GM21529 (cell line): ENCODE results near the gene MRPL23.

Experiments used
- ATAC-seq: cut with Tn5 transposase; IDR thresholded peaks from one replicate; pipeline ENCODE4 v1.9.1; 2021; ENCODE audit not compliant: unreplicated experiment

Gene MRPL23

GRCh38 chr11:1952806-1953482 lies 5.8 kb downstream of the MRPL23 start:
- ATAC-seq, result no peak

GRCh38 chr11:1953489-1954266 lies 6.5 kb downstream of the MRPL23 start:
- ATAC-seq, result no peak

- ATAC-seq, result no peak
Measured at GRCh38 chr11:1958367-1958766, 11.2 kb downstream of the MRPL23 start.

- ATAC-seq, result no peak
Measured at GRCh38 chr11:1959786-1960185, 12.7 kb downstream of the MRPL23 start.

GRCh38 chr11:1963864-1964263 lies 16.7 kb downstream of the MRPL23 start:
- no peak for ATAC-seq

GRCh38 chr11:1964348-1964747 lies 17.2 kb downstream of the MRPL23 start:
- ATAC-seq, result no peak

GRCh38 chr11:1964955-1965354 lies 17.8 kb downstream of the MRPL23 start:
- ATAC-seq, result no peak

- ATAC-seq, result no peak
Measured at GRCh38 chr11:1966531-1966930, 19.4 kb downstream of the MRPL23 start.

GRCh38 chr11:1967641-1968225 lies 20.6 kb downstream of the MRPL23 start:
- no peak for ATAC-seq

- no peak for ATAC-seq
Measured at GRCh38 chr11:1968454-1969002, 21.4 kb downstream of the MRPL23 start.

GRCh38 chr11:1969035-1969434 lies 21.9 kb downstream of the MRPL23 start:
- no peak for ATAC-seq

- ATAC-seq, result no peak
Measured at GRCh38 chr11:1969776-1970175, 22.6 kb downstream of the MRPL23 start.

- ATAC-seq, result no peak
Measured at GRCh38 chr11:1970956-1971355, 23.8 kb downstream of the MRPL23 start.

GRCh38 chr11:1975185-1975584 lies 28.1 kb downstream of the MRPL23 start:
- ATAC-seq, result no peak

GRCh38 chr11:1978720-1979473 lies 31.8 kb downstream of the MRPL23 start:
- no peak for ATAC-seq

- no peak for ATAC-seq
Measured at GRCh38 chr11:1979607-1980006, 32.5 kb downstream of the MRPL23 start.

GRCh38 chr11:1982873-1983600 lies 35.9 kb downstream of the MRPL23 start:
- no peak for ATAC-seq

- ATAC-seq, result no peak
Measured at GRCh38 chr11:1983601-1983961, 36.4 kb downstream of the MRPL23 start.

- no peak for ATAC-seq
Measured at GRCh38 chr11:1987024-1987423, 39.9 kb downstream of the MRPL23 start.

GRCh38 chr11:1988174-1988573 lies 41.0 kb downstream of the MRPL23 start:
- no peak for ATAC-seq
